ENCODE measurements around the gene RHBDD1.
A peak's percentile ranks its signal among the peaks of the same experiment; 100 is the strongest.

Gene RHBDD1

GRCh38 chr2:226835796-226836547 lies at the start of gene RHBDD1:
RHBDD1 (plus strand) TSS chr2:226836054; CDS start chr2:226864694, 28,640 bp downstream.
- peak; percentile 93 to 95 for DNase-seq

GRCh38 chr2:226788064-226788463 lies 47.8 kb upstream of the RHBDD1 start:
- no peak for DNase-seq

- no peak for DNase-seq
Observed at GRCh38 chr2:226788881-226789490, 46.9 kb upstream of the RHBDD1 start.

- DNase-seq = no peak
Observed at GRCh38 chr2:226790011-226790410, 45.8 kb upstream of the RHBDD1 start.

- DNase-seq = no peak
Observed at GRCh38 chr2:226790431-226790830, 45.4 kb upstream of the RHBDD1 start.

GRCh38 chr2:226791056-226791486 lies 44.8 kb upstream of the RHBDD1 start:
- DNase-seq = peak; percentile 45 to 60

- DNase-seq = peak; percentile 92 to 93
Observed at GRCh38 chr2:226791487-226792081, 44.3 kb upstream of the RHBDD1 start.

- DNase-seq = no peak
Observed at GRCh38 chr2:226792155-226792881, 43.5 kb upstream of the RHBDD1 start.

- no peak for DNase-seq
Observed at GRCh38 chr2:226793646-226794045, 42.2 kb upstream of the RHBDD1 start.

GRCh38 chr2:226794196-226794661 lies 41.6 kb upstream of the RHBDD1 start:
- no peak for DNase-seq

- DNase-seq = no peak
Observed at GRCh38 chr2:226794751-226795171, 41.1 kb upstream of the RHBDD1 start.

- DNase-seq = no peak
Observed at GRCh38 chr2:226795281-226796011, 40.4 kb upstream of the RHBDD1 start.

- no peak for DNase-seq
Observed at GRCh38 chr2:226796012-226796839, 39.6 kb upstream of the RHBDD1 start.

GRCh38 chr2:226796840-226797288 lies 39.0 kb upstream of the RHBDD1 start:
- no peak for DNase-seq

- no peak for DNase-seq
Observed at GRCh38 chr2:226797289-226797988, 38.4 kb upstream of the RHBDD1 start.

GRCh38 chr2:226797989-226798421 lies 37.8 kb upstream of the RHBDD1 start:
- no peak for DNase-seq

GRCh38 chr2:226798422-226799210 lies 37.2 kb upstream of the RHBDD1 start:
- peak; percentile 38 to 46 for DNase-seq

GRCh38 chr2:226799211-226799975 lies 36.5 kb upstream of the RHBDD1 start, which contains the start of gene IRS1:
IRS1 (minus strand) TSS chr2:226799820; CDS start chr2:226798738, 1,082 bp downstream.
- DNase-seq = peak; percentile 52 to 62
